Measurements from ENCODE around the gene RBBP9.

DNA sequence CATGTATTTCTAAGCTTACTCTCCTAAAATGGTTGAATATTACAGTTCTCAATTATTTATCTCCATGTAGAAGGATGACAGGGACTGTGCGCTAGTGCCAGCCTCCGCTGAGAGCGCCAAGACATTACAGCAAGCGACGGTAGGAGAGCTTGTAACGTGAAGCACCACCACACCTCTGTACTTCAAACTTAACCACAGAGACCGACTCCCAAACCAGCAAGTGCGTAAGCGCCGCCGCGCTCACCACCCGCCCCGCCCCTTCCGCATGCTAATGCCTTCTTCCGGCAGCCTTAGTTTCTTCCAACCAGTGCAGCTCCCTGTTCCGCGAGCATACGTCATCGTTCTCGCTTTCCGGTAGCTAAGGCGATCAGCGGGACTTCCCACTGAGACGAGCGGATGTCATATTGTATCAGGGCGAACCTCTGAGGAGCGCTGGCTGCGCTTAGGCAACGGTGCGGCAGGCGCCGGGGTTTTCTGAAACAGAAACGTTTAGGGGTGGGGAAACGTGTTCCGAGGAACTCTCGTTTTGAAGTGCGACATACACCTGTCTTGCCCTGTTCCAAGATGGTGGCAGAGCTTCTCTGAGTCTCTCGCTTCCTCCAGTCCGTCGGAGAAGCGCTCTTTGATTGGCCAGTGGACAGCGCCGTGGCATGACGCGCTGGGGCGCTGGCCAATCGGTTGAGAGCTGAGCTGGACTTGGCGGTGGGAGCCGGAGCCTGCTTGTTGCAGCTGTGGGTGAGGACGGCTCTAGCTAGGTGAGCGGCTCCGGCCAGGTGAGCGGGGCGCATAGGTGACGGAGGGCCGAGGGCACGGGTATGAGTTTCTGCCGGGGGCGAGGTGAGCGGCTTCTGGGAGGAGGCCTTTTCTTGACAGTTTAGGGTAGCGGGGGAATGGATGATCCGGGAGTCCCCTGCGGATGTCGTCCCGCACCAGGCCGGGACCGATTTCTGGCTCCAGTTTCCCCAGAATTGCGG lies 10.5 kb upstream of the RBBP9 start, which contains the start of gene SEC23B:
- TF ChIP-seq, protein P1, sequence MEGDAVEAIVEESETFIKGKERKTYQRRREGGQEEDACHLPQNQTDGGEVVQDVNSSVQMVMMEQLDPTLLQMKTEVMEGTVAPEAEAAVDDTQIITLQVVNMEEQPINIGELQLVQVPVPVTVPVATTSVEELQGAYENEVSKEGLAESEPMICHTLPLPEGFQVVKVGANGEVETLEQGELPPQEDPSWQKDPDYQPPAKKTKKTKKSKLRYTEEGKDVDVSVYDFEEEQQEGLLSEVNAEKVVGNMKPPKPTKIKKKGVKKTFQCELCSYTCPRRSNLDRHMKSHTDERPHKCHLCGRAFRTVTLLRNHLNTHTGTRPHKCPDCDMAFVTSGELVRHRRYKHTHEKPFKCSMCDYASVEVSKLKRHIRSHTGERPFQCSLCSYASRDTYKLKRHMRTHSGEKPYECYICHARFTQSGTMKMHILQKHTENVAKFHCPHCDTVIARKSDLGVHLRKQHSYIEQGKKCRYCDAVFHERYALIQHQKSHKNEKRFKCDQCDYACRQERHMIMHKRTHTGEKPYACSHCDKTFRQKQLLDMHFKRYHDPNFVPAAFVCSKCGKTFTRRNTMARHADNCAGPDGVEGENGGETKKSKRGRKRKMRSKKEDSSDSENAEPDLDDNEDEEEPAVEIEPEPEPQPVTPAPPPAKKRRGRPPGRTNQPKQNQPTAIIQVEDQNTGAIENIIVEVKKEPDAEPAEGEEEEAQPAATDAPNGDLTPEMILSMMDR (IDR thresholded peaks at IDR 0.05) = no peak
- TF ChIP-seq POLR2A (IDR thresholded peaks at IDR 0.05) = peak; percentile 11 to 68

Measured in heart left ventricle (tissue), 13 donors.